Glomerular endothelial cell (primary cell): ENCODE data around the gene PLCH1. TPM values are rescaled to one million over a fixed set of nuclear protein-coding genes. Genes with fewer than 3 reads are reported as not detected.
"Not testable (repeated sequence)": the region's sequence is repeated elsewhere in the genome, so short reads cannot be mapped to it uniquely, and the experiment has no call there.

Experiments
- DNase-seq: peaks from one replicate; pipeline ENCODE4 v3.0.0-alpha.2; 2011; ENCODE audit warnings: low read depth, low spot score; ENCODE audit errors: extremely low read depth
- total RNA-seq: library from RNA; depleted of rRNA; stranded (reverse); fragments of >200 nt; gene quantifications from 2 replicates; pipeline ENCODE4 v1.2.3, GENCODE V29; 2015

PLCH1 gene
- total RNA-seq, 1 donor from 2014 or later: not detected

DNA sequence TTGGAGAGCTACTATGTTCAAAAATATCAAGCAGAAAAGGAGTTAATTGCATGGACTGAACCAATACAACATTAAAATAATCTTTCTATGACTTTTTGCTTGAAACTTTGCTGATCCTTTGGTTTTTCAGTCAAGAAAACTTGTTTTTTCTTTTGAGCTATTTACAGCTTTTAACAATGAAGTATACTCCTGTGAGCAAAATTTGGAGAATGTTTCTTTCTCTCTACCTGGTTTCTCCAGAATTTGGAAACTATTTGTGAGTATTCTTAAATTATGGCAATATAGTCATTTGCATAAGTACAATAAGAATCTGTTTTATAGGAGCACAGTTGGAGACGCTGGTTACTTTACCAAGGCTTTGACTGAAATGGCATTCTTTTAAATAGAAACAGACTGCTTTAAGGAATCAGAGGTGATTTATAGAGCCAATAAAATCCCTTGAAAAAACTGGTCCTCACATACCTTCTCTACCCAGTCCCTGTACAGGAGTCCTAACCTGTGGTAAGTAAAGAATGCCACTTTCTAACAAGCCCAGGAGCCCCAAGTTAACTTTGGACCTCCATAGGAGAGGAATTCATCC, 127.4 kb downstream of the PLCH1 start:
- no peak for DNase-seq

GRCh38 chr3:155615141-155615540, 129.7 kb downstream of the PLCH1 start:
- not testable (repeated sequence) for DNase-seq

DNA sequence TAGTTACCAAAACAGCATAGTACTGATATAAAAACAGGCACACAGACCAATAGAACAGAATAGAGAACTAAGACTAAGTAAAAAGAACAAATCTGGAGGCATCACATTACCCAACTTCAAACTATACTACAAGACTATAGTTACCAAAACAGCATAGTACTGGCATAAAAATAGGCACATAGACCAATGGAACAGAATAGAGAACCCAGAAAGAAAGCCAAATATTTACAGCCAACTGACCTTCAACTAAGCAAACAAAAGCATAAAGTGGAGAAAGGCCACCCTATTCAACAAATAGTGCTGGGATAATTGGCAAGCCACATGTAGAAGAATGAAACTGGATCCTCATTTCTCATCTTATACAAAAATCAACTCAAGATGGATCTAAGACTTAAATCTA, 130.5 kb downstream of the PLCH1 start:
- DNase-seq: not testable (repeated sequence)

GRCh38 chr3:155611456-155611855, 133.4 kb downstream of the PLCH1 start:
- no peak for DNase-seq

GRCh38 chr3:155609586-155609985, 135.3 kb downstream of the PLCH1 start:
- DNase-seq: no peak

- DNase-seq: no peak
These were observed 136.5 kb downstream of the PLCH1 start for GRCh38 chr3:155608228-155608920.

- no peak for DNase-seq
These were observed 137.1 kb downstream of the PLCH1 start for GRCh38 chr3:155607761-155608160.

DNA sequence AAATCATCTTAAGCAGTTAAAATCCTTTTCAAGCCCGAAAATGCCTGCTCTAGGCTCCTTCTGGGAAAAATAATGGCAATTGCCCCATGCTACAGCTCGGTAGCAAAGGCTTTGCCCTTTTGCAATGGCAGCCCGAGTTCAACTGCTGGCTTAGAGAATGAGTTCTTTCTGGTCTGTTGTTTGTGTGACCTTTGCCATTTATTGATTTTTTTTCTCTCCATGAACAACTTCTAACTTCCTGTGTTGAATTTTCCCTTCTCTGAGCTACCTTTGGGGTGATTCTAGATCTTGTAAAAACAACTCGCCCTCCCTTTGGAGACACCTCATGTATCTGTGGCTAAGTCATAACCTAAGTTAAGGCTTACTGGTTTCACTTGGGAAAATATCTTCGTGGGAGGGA, 139.3 kb downstream of the PLCH1 start:
- DNase-seq: no peak

GRCh38 chr3:155604967-155605366, 139.9 kb downstream of the PLCH1 start:
- no peak for DNase-seq

DNA sequence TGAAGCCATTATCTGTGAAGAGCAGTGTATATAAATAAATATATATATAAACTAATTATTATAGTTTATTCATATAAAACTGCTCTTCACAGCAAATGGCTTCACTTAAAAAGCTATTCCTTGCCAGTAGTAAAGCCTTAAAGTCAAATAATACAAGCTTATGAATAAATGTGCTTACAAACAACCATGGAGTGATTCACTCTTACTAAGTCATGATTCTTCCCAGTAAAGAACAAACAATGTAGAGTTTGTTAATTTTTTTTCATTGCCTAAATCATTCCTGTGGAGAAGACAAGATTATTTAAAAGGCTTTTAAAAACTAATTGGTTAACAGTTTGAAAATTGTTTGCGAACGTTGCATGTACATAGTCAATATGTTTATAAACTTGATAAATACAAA, 140.7 kb downstream of the PLCH1 start:
- DNase-seq: no peak

- DNase-seq: no peak
These were observed 141.6 kb downstream of the PLCH1 start for GRCh38 chr3:155603302-155603701.

DNA sequence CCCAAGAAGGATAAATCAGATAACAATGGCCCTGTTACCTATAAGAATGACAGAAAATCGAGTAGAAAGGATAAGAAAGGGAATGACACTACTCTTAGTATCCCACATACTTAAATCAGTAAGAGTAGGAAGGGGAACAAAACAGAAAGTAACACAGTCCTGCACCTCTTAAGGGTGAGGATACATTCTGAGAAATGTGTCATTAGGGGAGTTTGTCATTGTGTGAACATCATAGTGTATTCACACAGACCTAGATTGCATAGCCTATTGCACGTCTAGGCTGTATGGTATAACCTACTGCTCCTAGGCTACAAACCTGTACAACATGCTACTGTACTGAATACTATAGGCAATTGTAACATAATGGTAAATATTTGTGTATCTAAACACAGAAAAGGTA, 142.6 kb downstream of the PLCH1 start:
- DNase-seq: no peak

DNA sequence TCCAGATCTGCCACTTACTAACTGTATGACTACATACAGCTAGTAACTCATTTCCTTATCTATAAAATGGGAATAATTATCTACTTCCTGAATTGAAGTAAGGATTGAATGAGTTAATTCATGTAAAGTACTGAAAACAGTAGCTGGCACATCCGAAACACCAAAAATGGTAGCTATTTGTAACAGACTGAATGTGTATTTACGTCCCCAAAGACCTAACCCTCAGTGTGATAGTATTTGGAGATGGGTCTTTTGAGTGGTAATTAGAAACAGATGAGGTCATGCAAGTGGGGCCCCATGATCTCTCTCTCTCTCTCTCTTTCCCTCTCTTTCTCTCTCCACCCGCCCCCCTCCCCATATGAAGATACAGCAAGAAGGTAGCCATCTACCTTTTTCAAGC, 146.2 kb downstream of the PLCH1 start:
- no peak for DNase-seq

DNA sequence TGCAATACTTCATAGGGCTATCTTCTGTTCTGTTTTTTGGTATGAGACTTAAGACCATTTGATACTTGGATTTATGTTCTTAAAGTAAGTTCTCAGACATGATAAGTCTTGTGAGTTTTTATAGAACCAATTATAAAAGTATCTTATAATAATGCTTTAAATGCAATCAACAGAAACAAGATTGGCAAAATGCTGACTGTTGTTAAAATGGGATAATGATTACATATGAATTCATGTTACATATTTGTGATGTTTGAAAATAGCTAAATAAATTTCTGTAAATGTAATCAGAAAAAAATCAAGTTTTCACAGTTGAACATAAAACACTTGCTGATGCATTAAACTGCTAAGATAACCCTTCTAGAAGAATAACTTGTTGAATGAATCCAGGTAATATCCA, 148.3 kb downstream of the PLCH1 start:
- DNase-seq: no peak

- DNase-seq: no peak
These were observed 149.5 kb downstream of the PLCH1 start for GRCh38 chr3:155595371-155595770.

GRCh38 chr3:155594526-155595187, 150.2 kb downstream of the PLCH1 start:
- DNase-seq: no peak

DNA sequence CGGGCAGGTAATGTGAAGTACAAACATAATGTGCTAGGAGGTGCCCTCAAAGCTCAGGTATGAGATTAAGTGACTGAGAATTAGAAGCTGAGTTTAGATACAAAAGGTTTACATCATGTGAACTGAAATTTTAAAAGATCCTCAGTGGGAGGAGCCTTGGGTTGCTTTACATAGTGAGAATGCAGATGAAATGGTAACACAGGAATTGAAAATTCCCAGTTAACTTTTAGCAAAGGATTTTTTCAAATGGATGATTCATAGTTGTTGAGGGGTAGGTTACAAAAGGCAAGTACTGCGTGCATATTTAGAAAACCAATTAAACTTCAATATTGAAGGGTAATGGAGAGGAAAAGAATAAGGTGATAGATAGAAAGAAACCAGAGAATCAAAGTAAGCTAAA, 157.3 kb downstream of the PLCH1 start:
- no peak for DNase-seq

GRCh38 chr3:155585384-155585783, 159.5 kb downstream of the PLCH1 start:
- no peak for DNase-seq

GRCh38 chr3:155581579-155581978, 163.3 kb downstream of the PLCH1 start:
- no peak for DNase-seq

DNA sequence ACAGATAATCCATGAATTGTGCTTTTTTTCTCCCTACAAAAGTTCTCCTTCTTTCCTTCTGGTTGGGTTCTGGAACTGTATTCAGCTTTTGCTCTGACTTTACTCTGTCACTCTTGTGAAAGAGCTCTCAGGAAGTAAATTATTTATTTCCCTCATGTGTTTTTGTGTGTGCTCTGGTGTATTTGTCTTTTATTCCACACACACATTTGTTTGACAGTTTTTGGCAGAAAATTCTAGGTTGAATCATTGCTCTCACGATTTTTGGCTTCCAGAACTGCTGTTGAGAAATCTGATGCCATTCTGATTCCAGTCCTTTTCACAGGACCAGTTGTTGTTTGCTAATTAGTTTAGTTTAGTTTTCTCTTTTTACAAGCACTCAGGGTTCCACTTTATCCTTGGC, 172.8 kb downstream of the PLCH1 start:
- no peak for DNase-seq

- no peak for DNase-seq
These were observed 176.6 kb downstream of the PLCH1 start for GRCh38 chr3:155568295-155568694.

DNA sequence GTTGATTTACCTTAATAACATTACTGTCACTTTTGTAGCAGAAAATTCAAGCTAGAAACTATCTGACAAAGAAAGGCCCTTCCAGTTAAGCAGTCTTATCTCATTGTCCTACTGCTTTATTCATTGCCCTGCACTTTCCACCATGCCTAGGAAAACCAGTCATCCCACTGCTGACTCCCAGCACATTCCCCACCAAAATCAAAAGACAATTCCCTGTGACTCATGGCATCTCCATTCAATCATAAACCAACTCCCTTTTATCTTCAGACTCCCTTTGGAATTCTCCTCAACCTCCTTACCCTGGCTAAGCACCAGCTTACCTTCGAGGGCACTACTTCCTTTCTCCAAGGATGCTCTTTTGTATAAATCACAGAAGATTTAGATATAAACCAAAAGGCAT, 184.3 kb downstream of the PLCH1 start:
- no peak for DNase-seq
